SK-N-SH (cell line): ENCODE measurements around the gene LAMTOR1.

Experiments
- CTCF ChIP-seq: fragments of 200-600 bp; sonication (generic); IDR thresholded peaks from 2 replicates; pipeline ENCODE4 v1.6.1; 2017; ENCODE audit warnings: antibody characterized with exemption, mild to moderate bottlenecking, moderate library complexity
- EP300 ChIP-seq, 2 experiments: IDR thresholded peaks; 2 replicates each; pipeline versions ENCODE4 v1.4.0 to v1.6.1; 2012; ENCODE audit warnings: borderline replicate concordance in 1 of 2, low read depth in 1 of 2, low read length in 1 of 2
- IRF3 ChIP-seq: fragments of 150-350 bp; IDR thresholded peaks from 2 replicates; pipeline ENCODE4 v1.6.1; 2016; ENCODE audit warnings: mild to moderate bottlenecking, low read depth, low read length
- JUND ChIP-seq: IDR thresholded peaks from 2 replicates; pipeline ENCODE4 v1.4.0; 2012
- MXI1 ChIP-seq: IDR thresholded peaks from 2 replicates; pipeline ENCODE4 v1.6.1; 2012; ENCODE audit warnings: mild to moderate bottlenecking, low read depth, low read length, improper control_type of control experiment
- PBX3 ChIP-seq: IDR thresholded peaks from 2 replicates; pipeline ENCODE4; 2012
- RAD21 ChIP-seq: IDR thresholded peaks from 2 replicates; pipeline ENCODE4 v1.6.1; 2012; ENCODE audit warnings: mild to moderate bottlenecking, low read length
- RCOR1 ChIP-seq: fragments of 150-350 bp; IDR thresholded peaks from 2 replicates; pipeline ENCODE4 v1.6.1; 2017; ENCODE audit warnings: antibody characterized with exemption, low read length
- RFX5 ChIP-seq: IDR thresholded peaks from 2 replicates; pipeline ENCODE4 v1.6.1; 2012; ENCODE audit warnings: mild to moderate bottlenecking, improper control_type of control experiment, low read length
- RXRA ChIP-seq: IDR thresholded peaks from 2 replicates; pipeline ENCODE4 v1.4.0; 2012; ENCODE audit warnings: low read depth, mild to moderate bottlenecking, borderline replicate concordance
- TAF1 ChIP-seq: IDR thresholded peaks from 2 replicates; pipeline ENCODE4 v1.6.1; 2012; ENCODE audit warnings: low read depth, mild to moderate bottlenecking, low read length, moderate library complexity, borderline replicate concordance
- YY1 ChIP-seq: IDR thresholded peaks from 2 replicates; pipeline ENCODE4 v1.4.0; 2012; ENCODE audit warnings: low read depth, mild to moderate bottlenecking

GRCh38 chr11:72122607-72123006 lies 19.5 kb upstream of the LAMTOR1 start:
- no peak for TF ChIP-seq RXRA
- no peak for TF ChIP-seq CTCF
- no peak for TF ChIP-seq EP300 (IDR thresholded peaks at IDR 0.05; ENCODE audit: borderline replicate concordance in 1 of 2, low read depth in 1 of 2, low read length in 1 of 2)
- no peak for TF ChIP-seq MXI1
- no peak for TF ChIP-seq PBX3
- no peak for TF ChIP-seq RAD21
- TF ChIP-seq RFX5: no peak
- TF ChIP-seq RCOR1: no peak
- TF ChIP-seq JUND: no peak
- TF ChIP-seq YY1: no peak
- no peak for TF ChIP-seq TAF1
- no peak for TF ChIP-seq IRF3
